Stimulated activated CD8-positive, alpha-beta memory T cell treated with anti-CD3 and anti-CD28 coated beads, Interleukin-4, amount 100 ng/mL, for 24 hours (primary cell): ENCODE results near the gene TMEM87B.
"Not testable (repeated sequence)": the region's sequence is repeated elsewhere in the genome, so short reads cannot be mapped to it uniquely, and the experiment has no call there.

Experiments used
- DNase-seq: peaks from one replicate; pipeline ENCODE4 v3.0.0-alpha.2; 2020; ENCODE audit warnings: low read depth

TMEM87B gene

DNA sequence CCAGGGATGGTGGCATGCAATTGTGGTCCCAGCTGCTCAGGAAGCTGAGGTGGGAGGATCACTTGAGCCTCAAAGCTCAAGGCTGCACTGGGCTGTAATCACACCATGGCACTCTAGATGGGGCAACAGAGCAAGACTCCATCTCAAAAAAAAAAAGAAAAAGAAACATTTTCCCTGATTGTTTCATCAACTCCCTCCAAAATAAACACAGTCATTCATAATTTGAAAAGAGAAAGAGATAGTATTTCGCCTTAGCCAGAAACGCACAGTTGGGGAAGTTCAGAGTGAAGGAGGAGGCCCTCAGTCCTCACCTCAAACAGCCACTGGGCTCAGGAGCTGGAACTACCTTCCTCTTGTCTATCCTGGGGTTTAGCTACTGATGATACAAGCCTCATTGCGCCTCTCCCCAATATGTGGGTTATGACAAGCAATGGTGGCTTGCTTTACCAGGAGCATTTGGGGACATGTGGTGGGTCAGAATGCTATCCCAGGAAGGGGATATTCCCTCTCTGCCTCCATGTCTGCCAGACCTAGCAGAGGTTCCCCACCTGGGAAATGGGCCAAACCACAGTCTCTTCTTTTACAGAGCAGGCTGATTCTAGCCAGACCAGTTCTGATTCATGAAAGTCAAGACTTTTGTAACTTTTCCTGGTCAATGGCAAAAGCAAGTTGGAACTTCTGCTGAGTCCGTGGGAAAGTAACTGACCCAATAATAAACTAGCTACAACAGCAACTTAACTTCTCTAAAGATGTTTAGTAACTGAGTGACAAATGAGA is 22.2 kb upstream of the TMEM87B start:
- DNase-seq: no peak

GRCh38 chr2:112033600-112033999 is 21.5 kb upstream of the TMEM87B start:
- DNase-seq: no peak

DNA sequence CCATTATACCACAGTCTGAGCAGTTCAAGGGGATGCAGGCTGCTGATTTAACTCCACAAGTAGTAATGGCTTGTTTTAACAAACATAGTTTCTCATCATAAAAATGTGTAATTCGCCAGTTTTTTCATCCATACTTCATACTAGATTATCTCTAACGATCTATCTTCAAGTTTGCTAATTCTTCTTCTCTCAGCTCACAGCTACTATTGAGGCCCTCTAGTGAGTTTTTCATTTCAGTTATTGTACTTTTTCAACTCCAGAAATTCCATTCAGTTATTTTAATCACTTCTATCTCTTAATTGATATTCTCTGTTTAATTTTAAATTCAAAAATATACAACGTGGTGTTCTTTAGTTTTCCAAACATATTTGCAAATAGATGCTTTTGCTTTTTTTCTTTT is 20.1 kb upstream of the TMEM87B start:
- no peak for DNase-seq

DNA sequence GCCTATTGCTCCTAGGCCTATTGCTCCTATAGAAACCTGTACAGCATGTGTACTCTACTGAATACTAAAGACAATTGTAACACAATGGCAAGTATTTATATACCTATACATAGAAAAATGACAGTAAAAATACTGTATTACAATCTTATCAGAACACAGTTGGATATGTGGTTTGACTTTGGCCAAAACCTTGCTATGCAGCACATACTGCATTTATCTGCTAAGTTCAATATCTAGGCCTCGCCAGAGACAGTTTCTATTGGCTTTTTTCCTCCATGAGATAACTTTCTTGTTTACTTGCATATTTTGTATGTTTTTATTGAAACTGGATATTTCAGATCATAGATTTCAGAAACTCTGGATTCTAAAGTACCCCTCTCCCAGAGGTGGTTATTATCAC is 19.3 kb upstream of the TMEM87B start:
- no peak for DNase-seq

- DNase-seq: not testable (repeated sequence)
These were observed 15.5 kb upstream of the TMEM87B start for GRCh38 chr2:112039556-112039955.

- DNase-seq: not testable (repeated sequence)
These were observed 15.0 kb upstream of the TMEM87B start for GRCh38 chr2:112040066-112040465.

- not testable (repeated sequence) for DNase-seq
These were observed 13.6 kb upstream of the TMEM87B start for GRCh38 chr2:112041460-112041859.

DNA sequence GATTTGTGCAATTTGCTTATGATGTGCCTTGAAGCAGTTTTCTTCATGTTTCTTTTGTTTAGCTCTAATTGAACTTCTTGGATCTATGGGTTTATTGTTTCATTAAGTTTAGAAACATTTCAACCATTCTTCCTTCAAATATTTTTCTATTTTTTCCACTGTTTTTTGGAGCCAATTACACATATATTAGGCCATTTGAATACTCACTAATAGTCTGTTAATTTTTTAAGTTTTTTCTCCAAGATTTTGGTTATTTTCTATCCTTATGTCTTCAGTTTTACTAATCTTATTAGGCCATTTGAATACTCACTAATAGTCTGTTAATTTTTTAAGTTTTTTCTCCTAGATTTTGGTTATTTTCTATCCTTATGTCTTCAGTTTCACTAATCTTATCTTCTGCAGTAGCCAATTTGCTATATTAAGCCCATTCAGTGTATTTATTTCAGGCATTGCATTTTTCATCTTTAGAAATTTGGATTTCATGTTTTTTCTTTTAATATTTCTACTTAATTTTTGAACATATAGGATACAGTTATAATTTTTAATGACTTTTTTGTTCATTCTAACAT is 9.5 kb upstream of the TMEM87B start:
- no peak for DNase-seq

DNA sequence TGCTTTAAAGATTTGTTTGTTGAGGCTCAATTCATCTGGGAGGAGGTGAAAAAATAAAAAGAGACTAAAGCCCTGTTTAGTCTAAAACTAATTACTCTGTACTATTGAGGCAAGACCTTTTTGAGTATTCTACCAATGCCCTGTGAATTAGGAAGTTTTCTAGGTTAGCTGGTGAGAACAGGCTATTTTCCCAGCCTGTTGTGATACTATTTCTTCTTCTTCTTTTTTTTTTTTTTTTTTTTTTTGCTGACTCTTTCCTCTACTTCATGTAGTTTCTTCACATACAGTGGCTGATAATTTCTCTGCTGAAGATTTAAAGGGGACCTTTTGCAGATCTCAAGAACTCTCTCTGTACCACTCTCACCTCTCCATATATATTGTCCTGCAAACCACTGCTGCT is 8.8 kb upstream of the TMEM87B start:
- no peak for DNase-seq

DNA sequence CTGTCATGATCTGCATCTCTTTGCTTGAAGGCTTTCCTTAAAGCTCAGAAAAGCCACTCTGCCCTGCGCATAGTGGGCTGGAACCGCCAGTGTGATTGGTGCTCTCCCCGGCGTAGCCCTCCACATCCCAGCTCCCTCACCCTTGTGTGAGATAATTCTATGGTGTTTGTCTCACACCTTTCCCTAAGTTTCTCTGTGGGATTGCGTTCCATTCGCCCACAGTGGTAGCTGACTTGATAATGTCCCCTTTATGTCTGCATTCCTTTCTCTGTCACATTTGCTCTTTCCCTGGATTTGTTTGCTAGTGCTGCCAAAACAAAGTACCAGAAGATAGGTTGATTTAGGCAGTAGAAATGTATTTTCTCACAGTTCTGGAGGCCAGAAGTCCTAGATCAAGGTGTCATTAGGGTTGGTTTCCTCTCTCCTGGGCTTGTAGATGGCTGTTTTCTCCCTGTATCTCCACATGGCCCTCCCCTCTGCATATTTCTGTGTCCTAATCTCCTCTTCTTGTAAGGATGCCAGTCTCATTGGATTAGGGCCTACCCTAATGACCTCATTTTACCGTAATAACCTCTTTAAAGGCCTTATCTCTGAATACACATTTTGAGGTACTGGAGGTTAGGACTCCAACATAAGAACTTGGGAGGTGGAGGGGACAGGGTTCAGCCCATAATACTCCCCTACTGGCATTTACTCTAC is 7.4 kb upstream of the TMEM87B start:
- DNase-seq: no peak

GRCh38 chr2:112048236-112048592 is 6.9 kb upstream of the TMEM87B start:
- no peak for DNase-seq

DNA sequence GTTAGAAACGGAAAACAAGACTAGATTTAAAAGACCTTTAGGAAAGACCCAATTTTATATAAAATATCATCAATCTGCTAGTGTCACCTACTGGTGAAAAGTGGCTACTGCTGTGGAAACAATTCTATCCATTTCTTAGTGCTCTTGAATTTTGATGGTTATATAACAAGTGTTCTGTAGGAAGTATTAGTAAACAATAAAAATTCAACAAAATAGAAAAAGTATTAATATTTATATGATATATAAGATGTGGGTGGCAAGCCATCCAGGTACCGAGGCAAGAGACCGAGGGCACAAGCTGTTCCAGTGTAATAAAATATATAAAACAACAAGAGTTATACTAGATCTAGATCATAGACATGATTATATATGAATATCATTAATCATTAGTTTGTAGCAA is 6.2 kb upstream of the TMEM87B start:
- no peak for DNase-seq

DNA sequence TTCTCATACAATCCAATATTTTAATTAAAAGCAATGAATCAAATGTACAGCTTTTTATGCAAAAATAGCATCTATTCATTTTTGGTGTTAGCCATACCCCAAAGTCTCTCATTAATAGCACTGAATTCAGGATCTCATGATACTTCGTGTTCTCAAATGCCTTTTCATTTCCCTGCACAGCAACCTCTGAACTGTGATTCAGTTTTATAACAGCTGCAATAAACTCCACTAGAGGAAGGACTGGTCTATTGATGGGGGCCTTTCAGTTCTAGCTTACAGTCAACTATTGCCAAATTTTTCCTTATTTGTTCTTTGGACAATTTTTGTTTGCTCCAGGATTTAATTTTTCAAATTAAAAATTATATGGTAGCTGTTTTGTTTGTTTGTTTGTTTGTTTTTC is 4.8 kb upstream of the TMEM87B start:
- no peak for DNase-seq

GRCh38 chr2:112053917-112054846 is 887 bp upstream of the TMEM87B start:
- peak; percentile 96 for DNase-seq

GRCh38 chr2:112055730-112056625 is 909 bp downstream of the TMEM87B start:
- DNase-seq: no peak

- DNase-seq: no peak
These were observed 1.5 kb downstream of the TMEM87B start for GRCh38 chr2:112056626-112056987.

GRCh38 chr2:112059671-112060070 is 4.6 kb downstream of the TMEM87B start:
- DNase-seq: no peak

DNA sequence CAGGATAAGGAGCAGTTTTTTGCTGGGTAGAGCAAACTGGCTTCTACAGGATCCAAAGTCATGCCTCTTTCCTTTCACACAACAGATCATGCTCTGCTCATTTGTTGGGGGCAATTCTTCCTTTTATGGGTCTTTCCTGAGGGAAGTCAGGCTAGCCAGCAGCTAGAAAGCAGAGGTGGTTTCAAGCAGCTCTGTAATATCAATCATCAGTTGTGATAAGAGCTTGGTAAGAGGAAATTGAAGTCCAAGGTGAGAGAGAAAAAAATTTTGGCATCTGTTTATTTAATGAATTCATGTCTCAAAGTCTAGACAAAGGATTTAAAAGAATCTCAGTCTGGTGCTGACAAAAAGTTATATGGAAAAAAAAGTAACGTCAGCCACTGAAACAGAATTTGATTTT is 6.2 kb downstream of the TMEM87B start:
- DNase-seq: no peak

DNA sequence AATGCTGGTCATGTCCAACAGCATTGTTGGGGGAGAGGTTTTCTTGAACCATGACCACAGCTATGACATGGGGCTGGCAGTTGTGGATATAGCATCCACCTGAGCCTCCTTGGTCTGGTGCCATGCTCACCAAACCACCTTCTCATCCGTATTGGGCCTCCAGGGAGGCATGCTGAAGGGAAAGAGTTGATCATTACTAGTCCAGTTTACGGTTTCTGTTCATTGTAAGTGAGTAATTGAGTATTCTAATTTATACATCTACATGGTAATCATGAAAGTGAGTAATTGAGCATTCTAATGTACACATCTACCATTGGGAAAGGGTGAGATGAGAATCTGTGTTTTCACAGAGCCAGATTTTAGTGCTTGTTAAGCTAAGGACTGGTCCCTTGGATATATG is 6.8 kb downstream of the TMEM87B start:
- DNase-seq: no peak

DNA sequence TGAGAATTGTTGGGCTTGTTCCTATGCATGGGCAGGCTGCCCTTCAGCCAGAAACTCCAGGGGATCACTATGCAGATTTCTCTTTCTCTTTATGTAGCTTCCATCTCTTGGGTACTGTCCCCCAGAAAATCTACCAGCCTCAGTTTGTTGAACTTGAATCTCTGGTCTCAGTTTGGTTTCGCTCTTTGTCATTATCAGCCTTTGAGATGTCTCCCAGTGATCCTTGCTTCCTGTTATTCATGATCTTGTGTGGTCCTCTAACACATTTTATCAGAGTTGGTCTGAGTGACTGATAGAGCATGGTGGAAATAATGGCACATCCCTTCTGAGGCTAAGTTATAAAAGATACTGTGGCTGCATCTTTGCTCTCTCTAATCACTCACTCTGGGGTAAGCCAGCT is 7.8 kb downstream of the TMEM87B start:
- DNase-seq: no peak

DNA sequence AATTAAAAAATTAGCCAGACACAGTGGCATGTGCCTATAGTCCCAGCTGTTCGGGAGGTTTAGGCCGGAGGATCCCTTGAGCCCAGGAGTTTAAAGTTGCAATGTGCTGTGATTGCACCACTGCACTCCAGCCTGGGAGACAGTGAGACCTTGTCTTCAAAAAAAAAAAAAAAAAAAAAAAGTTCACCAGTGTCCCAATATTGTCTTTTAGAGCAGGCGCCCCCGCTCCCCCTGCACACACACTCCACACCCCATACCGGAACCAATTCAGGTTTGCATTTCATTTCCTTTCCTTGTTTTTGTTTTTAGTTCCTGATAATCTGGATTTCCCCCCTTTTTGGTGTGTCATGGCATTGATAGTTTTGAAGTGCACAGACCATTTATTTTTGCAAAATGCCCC is 10.4 kb downstream of the TMEM87B start:
- DNase-seq: no peak
